Liver (tissue), 9 donors: ENCODE measurements around the gene NR6A1. TPM values are rescaled to one million over a fixed set of nuclear protein-coding genes. Genes with fewer than 3 reads are reported as not detected.

Experiments used
- DNase-seq: peaks from one replicate; pipeline ENCODE4 v3.0.0-alpha.2; 2017; ENCODE audit warnings: low spot score
- H3K27ac ChIP-seq, 2 donors: one replicate each; pipeline ENCODE4 v1.7.0; 2013; ENCODE audit warnings: inconsistent platforms in 2 of 2, low read length in 2 of 2, control low read depth in 1 of 2, low read depth in 1 of 2, mild to moderate bottlenecking in 1 of 2
- H3K27me3 ChIP-seq, 4 donors: one replicate each; pipeline versions ENCODE4 v1.6.1 to v1.7.0; 2013; ENCODE audit warnings: low read length in 3 of 4, inconsistent platforms in 1 of 4, mild to moderate bottlenecking in 1 of 4, moderate library complexity in 1 of 4; ENCODE audit not compliant: control insufficient read depth in 4 of 4, insufficient read depth in 4 of 4
- H3K36me3 ChIP-seq, 4 donors: one replicate each; pipeline versions ENCODE4 v1.6.1 to v1.7.0; 2013; ENCODE audit warnings: low read length in 3 of 4, mild to moderate bottlenecking in 3 of 4, low read depth in 1 of 4, moderate library complexity in 1 of 4; ENCODE audit not compliant: control insufficient read depth in 4 of 4, insufficient read depth in 3 of 4
- H3K4me1 ChIP-seq, 4 donors: one replicate each; pipeline versions ENCODE4 v1.6.1 to v1.7.0; 2013; ENCODE audit warnings: low read length in 3 of 4, mild to moderate bottlenecking in 3 of 4, moderate library complexity in 1 of 4; ENCODE audit not compliant: control insufficient read depth in 4 of 4, insufficient read depth in 4 of 4
- H3K4me3 ChIP-seq, 3 donors: one replicate each; pipeline versions ENCODE4 v1.6.1 to v1.7.0; 2013; ENCODE audit warnings: low read length in 3 of 3, control low read depth in 1 of 3, low read depth in 1 of 3, mild to moderate bottlenecking in 1 of 3
- H3K9ac ChIP-seq, 2 donors: one replicate each; pipeline ENCODE4 v1.7.0; 2013; ENCODE audit warnings: low read length in 2 of 2, mild to moderate bottlenecking in 2 of 2, moderate library complexity in 2 of 2, control low read depth in 1 of 2, low read depth in 1 of 2
- H3K9me3 ChIP-seq, 4 donors: one replicate each; pipeline versions ENCODE4 v1.6.1 to v1.7.0; 2013; ENCODE audit warnings: low read length in 3 of 4; ENCODE audit not compliant: control insufficient read depth in 4 of 4
- EGR1 ChIP-seq, 2 donors: IDR thresholded peaks; 2 replicates each; pipeline ENCODE4 v1.6.1; 2016 to 2018; ENCODE audit warnings: antibody characterized with exemption in 2 of 2, low read depth in 2 of 2
- FOXA1 ChIP-seq: IDR thresholded peaks from 2 replicates; pipeline ENCODE4 v1.6.1; 2016; ENCODE audit warnings: antibody characterized with exemption
- GABPA ChIP-seq, 2 donors: IDR thresholded peaks in 1 of 2; conservative IDR thresholded peaks in 1 of 2; 2 replicates each; pipeline ENCODE4 v1.6.1; 2016; ENCODE audit warnings: antibody characterized with exemption in 2 of 2, mild to moderate bottlenecking in 1 of 2, moderate library complexity in 1 of 2
- HNF4A ChIP-seq, 2 donors: conservative IDR thresholded peaks; 2 replicates each; pipeline ENCODE4 v1.6.1; 2016; ENCODE audit warnings: antibody characterized with exemption in 2 of 2, mild to moderate bottlenecking in 2 of 2
- HNF4G ChIP-seq: IDR thresholded peaks from 2 replicates; pipeline ENCODE4 v1.6.1; 2016; ENCODE audit warnings: antibody characterized with exemption
- JUND ChIP-seq, 2 donors: IDR thresholded peaks; 2 replicates each; pipeline ENCODE4 v1.6.1; 2016; ENCODE audit warnings: antibody characterized with exemption in 2 of 2
- NR2F2 ChIP-seq: IDR thresholded peaks from 2 replicates; pipeline ENCODE4 v1.6.1; 2016; ENCODE audit warnings: antibody characterized with exemption
- RAD21 ChIP-seq, 2 donors: IDR thresholded peaks; 2 replicates each; pipeline ENCODE4 v1.6.1; 2016; ENCODE audit warnings: antibody characterized with exemption in 2 of 2, mild to moderate bottlenecking in 2 of 2
- RXRA ChIP-seq, 2 donors: IDR thresholded peaks; 2 replicates each; pipeline ENCODE4 v1.6.1; 2017 to 2018; ENCODE audit warnings: antibody characterized with exemption in 2 of 2, mild to moderate bottlenecking in 1 of 2
- SP1 ChIP-seq: IDR thresholded peaks from 2 replicates; pipeline ENCODE4 v1.6.1; 2018; ENCODE audit warnings: antibody characterized with exemption, mild to moderate bottlenecking
- TAF1 ChIP-seq: conservative IDR thresholded peaks from 2 replicates; pipeline ENCODE4 v1.6.1; 2016; ENCODE audit warnings: antibody characterized with exemption, mild to moderate bottlenecking
- YY1 ChIP-seq: IDR thresholded peaks from 2 replicates; pipeline ENCODE4 v1.6.1; 2016; ENCODE audit warnings: antibody characterized with exemption, mild to moderate bottlenecking
- WGBS: extraction: QIAGEN DNeasy Blood & Tissue Kit; methylation state at CpG from one replicate; pipeline ENCODE4 v1.1.7; 2013; 5-methylcytosine and 5-hydroxymethylcytosine counted together
- polyA plus RNA-seq, 2 donors: library from polyadenylated mRNA; stranded (reverse) in 1 of 2; unstranded in 1 of 2; fragments of 200-250 nt in 1 of 2; fragments of >200 nt in 1 of 2; fragmentation: Nextera tagmentation in 1 of 2; extraction: Ambion mirVana in 1 of 2; gene quantifications; one replicate each; pipeline versions ENCODE4 v1.2.1 to v1.2.3, GENCODE V29; 2013 to 2015
- total RNA-seq, 2 donors: library from RNA; depleted of rRNA; stranded (reverse); fragments of >200 nt; gene quantifications; one replicate each; pipeline ENCODE4 v1.2.3, GENCODE V29; 2014
- TF ChIP-seq, protein P1 (sequence below): IDR thresholded peaks from 2 replicates; pipeline ENCODE4 v1.6.1; 2016; ENCODE audit warnings: antibody characterized with exemption
- TF ChIP-seq, protein P2 (sequence below): IDR thresholded peaks from 2 replicates; pipeline ENCODE4 v1.6.1; 2016; ENCODE audit warnings: antibody characterized with exemption
- TF ChIP-seq, protein P3 (sequence below): fragments of 150-350 bp; IDR thresholded peaks from 2 replicates; pipeline ENCODE4 v1.5.1; 2017; ENCODE audit warnings: improper control_type of control experiment, low read depth, low read length; ENCODE audit not compliant: missing input control
- TF ChIP-seq, protein P4 (sequence below): IDR thresholded peaks from 2 replicates; pipeline ENCODE4 v1.6.1; 2016; ENCODE audit warnings: antibody characterized with exemption, mild to moderate bottlenecking
- donor health status: healthy.
- donor health status: healthy.
- donor health status: healthy.
- donor health status: healthy.
- donor health status: healthy.

The NR6A1 gene
- total and polyA plus RNA-seq, 4 donors: 0.72 to 6.1 (median 2.1) TPM

DNA sequence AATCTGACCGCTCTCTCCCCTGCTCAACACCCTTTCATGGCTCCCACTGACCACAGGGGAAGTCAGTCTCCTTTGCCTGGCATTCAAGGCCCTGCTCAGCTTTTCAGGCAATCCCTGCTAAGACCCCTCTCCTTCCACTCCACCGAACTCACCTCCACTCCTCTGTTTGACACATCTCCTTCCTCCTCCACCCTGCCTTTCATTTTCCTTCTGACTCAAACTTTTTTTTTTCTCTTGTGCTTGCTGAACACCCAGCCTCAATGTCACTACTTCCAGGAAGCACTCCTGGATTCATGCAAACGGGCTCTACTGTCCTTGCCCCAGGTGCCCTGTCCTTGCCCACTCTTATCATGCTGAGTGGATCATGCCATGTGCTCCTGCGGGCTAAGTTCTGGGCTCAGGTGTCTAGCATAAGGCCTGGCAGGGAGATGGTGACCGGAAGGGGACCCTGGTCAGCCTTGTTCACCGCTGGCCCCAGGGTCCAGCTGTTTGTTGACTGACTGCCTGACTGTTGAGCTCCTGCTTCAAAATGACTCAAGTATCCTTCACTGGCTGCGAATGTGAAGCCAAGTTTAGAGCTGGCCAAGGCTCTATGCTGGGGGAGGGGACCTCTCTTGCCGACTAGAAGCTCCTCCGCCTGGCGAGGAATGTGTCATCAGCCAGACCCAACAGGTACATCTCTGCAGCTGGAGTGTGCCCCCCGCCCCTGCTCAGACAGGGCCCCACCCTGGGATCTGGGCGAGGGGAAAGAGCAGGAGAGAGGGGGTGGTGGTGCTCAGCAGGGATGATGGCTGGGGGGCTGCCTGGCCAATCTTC lies 270.1 kb downstream of the NR6A1 start:
- no peak overlapping the region for H3K9ac ChIP-seq
- no peak overlapping the region for H3K4me3 ChIP-seq
- H3K27ac ChIP-seq: no peak overlapping the region
- DNase-seq: no peak
- WGBS: 74% methylated on average over 12 of the region's 12 CpGs
- H3K9me3 ChIP-seq: no peaks in the 10 kb centered on the region
- no peak for TF ChIP-seq RAD21 (IDR thresholded peaks at IDR 0.05)
- TF ChIP-seq, protein P1, sequence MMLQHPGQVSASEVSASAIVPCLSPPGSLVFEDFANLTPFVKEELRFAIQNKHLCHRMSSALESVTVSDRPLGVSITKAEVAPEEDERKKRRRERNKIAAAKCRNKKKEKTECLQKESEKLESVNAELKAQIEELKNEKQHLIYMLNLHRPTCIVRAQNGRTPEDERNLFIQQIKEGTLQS: no peak
- TF ChIP-seq HNF4G: no peak
- TF ChIP-seq, protein P2, sequence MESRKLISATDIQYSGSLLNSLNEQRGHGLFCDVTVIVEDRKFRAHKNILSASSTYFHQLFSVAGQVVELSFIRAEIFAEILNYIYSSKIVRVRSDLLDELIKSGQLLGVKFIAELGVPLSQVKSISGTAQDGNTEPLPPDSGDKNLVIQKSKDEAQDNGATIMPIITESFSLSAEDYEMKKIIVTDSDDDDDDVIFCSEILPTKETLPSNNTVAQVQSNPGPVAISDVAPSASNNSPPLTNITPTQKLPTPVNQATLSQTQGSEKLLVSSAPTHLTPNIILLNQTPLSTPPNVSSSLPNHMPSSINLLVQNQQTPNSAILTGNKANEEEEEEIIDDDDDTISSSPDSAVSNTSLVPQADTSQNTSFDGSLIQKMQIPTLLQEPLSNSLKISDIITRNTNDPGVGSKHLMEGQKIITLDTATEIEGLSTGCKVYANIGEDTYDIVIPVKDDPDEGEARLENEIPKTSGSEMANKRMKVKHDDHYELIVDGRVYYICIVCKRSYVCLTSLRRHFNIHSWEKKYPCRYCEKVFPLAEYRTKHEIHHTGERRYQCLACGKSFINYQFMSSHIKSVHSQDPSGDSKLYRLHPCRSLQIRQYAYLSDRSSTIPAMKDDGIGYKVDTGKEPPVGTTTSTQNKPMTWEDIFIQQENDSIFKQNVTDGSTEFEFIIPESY: no peak
- no peak for TF ChIP-seq SP1
- TF ChIP-seq TAF1: no peak
- TF ChIP-seq NR2F2: no peak
- TF ChIP-seq, protein P3, sequence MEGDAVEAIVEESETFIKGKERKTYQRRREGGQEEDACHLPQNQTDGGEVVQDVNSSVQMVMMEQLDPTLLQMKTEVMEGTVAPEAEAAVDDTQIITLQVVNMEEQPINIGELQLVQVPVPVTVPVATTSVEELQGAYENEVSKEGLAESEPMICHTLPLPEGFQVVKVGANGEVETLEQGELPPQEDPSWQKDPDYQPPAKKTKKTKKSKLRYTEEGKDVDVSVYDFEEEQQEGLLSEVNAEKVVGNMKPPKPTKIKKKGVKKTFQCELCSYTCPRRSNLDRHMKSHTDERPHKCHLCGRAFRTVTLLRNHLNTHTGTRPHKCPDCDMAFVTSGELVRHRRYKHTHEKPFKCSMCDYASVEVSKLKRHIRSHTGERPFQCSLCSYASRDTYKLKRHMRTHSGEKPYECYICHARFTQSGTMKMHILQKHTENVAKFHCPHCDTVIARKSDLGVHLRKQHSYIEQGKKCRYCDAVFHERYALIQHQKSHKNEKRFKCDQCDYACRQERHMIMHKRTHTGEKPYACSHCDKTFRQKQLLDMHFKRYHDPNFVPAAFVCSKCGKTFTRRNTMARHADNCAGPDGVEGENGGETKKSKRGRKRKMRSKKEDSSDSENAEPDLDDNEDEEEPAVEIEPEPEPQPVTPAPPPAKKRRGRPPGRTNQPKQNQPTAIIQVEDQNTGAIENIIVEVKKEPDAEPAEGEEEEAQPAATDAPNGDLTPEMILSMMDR: no peak
- TF ChIP-seq HNF4A (conservative IDR thresholded peaks at IDR 0.05): no peak
- TF ChIP-seq GABPA (IDR thresholded peaks at IDR 0.05 in 1 of 2, conservative IDR thresholded peaks at IDR 0.05 in 1 of 2): no peak
- TF ChIP-seq YY1: no peak
- TF ChIP-seq EGR1 (IDR thresholded peaks at IDR 0.05; ENCODE audit: low read depth in 2 of 2): no peak
- TF ChIP-seq JUND (IDR thresholded peaks at IDR 0.05): no peak
- H3K4me1 ChIP-seq: peaks cover 3 to 12% (median 9%) of the 10 kb centered on the region in 4 donors
- peaks cover 0 to 16% (median 8%) of the 10 kb centered on the region in 4 donors for H3K27me3 ChIP-seq
- no peaks in the 10 kb centered on the region for H3K36me3 ChIP-seq

DNA sequence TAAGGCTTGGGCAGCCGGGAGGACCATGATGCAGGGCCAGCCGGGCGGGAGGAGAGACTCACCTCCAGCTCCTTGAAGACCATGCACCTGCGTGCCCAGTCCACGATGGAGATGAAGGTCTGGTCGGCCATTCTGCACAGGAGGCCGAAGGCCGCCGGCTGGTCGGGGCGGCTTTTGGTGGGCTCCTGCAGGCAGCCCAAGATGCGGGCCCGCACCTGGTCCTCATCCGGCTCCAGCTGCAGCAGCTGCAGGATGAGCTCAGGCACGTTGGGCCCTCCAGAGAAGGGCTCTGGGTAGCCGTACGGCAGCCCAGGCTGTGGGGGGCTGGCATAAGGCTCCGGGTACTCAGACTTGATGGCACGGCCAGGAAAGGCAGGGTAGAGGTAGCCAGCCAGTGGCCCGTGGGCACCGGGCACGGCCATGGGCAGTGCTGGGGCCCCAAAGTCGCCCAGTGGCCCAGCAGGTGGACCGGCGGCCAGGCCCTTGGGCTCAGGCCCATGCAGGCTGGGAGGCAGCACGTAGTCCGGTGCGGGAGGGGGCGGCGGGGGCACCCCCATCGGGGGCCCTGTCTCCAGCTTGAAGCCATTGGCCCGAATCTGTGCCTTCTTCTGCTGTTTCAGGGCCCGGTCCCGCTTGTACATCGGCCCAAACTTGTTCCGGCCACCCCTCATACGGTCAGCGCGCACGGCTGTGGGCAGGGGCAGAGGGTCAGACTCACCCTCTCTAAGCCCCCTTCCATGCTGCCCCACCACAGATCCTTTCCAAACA lies 270.9 kb downstream of the NR6A1 start:
- no peak overlapping the region for H3K9ac ChIP-seq
- 92% methylated on average over 40 of the region's 40 CpGs for WGBS
- no peak overlapping the region for H3K27ac ChIP-seq
- H3K9me3 ChIP-seq: no peaks in the 10 kb centered on the region
- peaks cover 0 to 13% (median 5%) of the 10 kb centered on the region in 4 donors for H3K27me3 ChIP-seq
- H3K4me1 ChIP-seq: peaks cover 3 to 19% (median 9%) of the 10 kb centered on the region in 4 donors
- H3K36me3 ChIP-seq: no peaks in the 10 kb centered on the region
- no peak for DNase-seq
- H3K4me3 ChIP-seq: no peak overlapping the region
- TF ChIP-seq RXRA (IDR thresholded peaks at IDR 0.05) (no peak), NR2F2 (no peak), RAD21 (IDR thresholded peaks at IDR 0.05) (no peak), HNF4G (no peak), EGR1 (IDR thresholded peaks at IDR 0.05; ENCODE audit: low read depth in 2 of 2) (no peak), FOXA1 (no peak), JUND (IDR thresholded peaks at IDR 0.05) (no peak), YY1 (no peak), TAF1 (no peak)
- TF ChIP-seq, protein P4, sequence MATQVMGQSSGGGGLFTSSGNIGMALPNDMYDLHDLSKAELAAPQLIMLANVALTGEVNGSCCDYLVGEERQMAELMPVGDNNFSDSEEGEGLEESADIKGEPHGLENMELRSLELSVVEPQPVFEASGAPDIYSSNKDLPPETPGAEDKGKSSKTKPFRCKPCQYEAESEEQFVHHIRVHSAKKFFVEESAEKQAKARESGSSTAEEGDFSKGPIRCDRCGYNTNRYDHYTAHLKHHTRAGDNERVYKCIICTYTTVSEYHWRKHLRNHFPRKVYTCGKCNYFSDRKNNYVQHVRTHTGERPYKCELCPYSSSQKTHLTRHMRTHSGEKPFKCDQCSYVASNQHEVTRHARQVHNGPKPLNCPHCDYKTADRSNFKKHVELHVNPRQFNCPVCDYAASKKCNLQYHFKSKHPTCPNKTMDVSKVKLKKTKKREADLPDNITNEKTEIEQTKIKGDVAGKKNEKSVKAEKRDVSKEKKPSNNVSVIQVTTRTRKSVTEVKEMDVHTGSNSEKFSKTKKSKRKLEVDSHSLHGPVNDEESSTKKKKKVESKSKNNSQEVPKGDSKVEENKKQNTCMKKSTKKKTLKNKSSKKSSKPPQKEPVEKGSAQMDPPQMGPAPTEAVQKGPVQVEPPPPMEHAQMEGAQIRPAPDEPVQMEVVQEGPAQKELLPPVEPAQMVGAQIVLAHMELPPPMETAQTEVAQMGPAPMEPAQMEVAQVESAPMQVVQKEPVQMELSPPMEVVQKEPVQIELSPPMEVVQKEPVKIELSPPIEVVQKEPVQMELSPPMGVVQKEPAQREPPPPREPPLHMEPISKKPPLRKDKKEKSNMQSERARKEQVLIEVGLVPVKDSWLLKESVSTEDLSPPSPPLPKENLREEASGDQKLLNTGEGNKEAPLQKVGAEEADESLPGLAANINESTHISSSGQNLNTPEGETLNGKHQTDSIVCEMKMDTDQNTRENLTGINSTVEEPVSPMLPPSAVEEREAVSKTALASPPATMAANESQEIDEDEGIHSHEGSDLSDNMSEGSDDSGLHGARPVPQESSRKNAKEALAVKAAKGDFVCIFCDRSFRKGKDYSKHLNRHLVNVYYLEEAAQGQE: no peak
- TF ChIP-seq, protein P2: no peak
- TF ChIP-seq, protein P3: no peak
